ENCODE results near the gene FUNDC2. TPM values are rescaled to one million over a fixed set of nuclear protein-coding genes. Genes with fewer than 3 reads are reported as not detected.
"Not testable (repeated sequence)": the region's sequence is repeated elsewhere in the genome, so short reads cannot be mapped to it uniquely, and the experiment has no call there.

FUNDC2 gene
- polyA plus RNA-seq, 3 donors, result 42.7 to 166 (median 148) TPM

DNA sequence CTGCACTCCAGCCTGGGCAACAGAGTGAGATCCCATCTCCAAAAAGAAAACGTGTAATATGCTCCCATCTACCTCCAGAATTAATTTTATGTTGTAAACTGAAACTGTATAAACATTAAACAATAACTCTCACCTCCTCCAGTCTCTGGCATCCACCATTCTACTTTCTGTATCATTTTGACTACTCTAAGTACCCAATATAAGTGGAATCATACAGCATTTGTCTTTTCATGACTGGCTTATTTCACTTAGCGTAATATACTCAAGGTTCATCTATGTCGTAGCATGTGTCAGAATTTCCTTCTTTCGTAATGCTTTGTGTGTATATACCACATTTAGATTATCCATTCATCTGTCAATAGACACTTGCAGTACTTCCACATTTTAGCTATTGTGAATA lies 24.8 kb upstream of the FUNDC2 start:
- WGBS (ENCODE audit: insufficient coverage), result no CpG with 5 or more reads among the region's 4 CpGs

DNA sequence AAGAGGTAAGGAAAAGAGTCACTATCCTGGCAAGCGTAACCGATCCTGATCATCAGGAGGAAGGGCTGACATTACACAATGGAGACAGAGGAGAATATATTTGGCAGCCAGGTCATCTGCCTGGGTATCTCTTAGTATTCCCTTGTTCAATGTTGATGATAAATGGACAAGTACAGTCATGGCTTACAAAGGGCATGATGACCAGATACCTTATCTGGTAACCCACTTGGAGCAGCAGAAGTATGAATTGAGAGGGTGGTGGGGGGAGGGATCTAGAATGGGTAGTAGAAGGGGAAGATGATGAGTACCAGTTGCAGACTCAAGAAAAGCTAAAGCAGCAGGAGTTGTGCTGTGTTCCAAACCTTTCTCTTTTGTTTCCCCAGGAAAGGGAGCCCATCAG lies 21.5 kb upstream of the FUNDC2 start:
- WGBS (ENCODE audit: insufficient coverage), result no CpG with 5 or more reads among the region's 2 CpGs

More for the DNA sequence above, 24.8 kb upstream of the FUNDC2 start:
- TF ChIP-seq, protein P1, sequence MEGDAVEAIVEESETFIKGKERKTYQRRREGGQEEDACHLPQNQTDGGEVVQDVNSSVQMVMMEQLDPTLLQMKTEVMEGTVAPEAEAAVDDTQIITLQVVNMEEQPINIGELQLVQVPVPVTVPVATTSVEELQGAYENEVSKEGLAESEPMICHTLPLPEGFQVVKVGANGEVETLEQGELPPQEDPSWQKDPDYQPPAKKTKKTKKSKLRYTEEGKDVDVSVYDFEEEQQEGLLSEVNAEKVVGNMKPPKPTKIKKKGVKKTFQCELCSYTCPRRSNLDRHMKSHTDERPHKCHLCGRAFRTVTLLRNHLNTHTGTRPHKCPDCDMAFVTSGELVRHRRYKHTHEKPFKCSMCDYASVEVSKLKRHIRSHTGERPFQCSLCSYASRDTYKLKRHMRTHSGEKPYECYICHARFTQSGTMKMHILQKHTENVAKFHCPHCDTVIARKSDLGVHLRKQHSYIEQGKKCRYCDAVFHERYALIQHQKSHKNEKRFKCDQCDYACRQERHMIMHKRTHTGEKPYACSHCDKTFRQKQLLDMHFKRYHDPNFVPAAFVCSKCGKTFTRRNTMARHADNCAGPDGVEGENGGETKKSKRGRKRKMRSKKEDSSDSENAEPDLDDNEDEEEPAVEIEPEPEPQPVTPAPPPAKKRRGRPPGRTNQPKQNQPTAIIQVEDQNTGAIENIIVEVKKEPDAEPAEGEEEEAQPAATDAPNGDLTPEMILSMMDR (IDR thresholded peaks at IDR 0.05), result no peak
- no peak overlapping the region for H3K4me3 ChIP-seq (replicated peaks in 1 of 3; ENCODE audit: low read depth in 2 of 3, low read length in 3 of 3)
- intact Hi-C loops (cut with micrococcal nuclease), result no loop called here
- Mint-ChIP-seq H3K4me1 (peaks cover 1% of the 10 kb centered on the region), H3K4me3 (no peak overlapping the region), H3K9me3 (peaks cover 0 to 3% (median 0%) of the 10 kb centered on the region in 7 donors), H3K36me3 (no peaks in the 10 kb centered on the region), H3K27me3 (ENCODE audit: low read depth in 3 of 3) (no peaks in the 10 kb centered on the region), H3K27ac (peak overlapping the region in 1 of 7 donors; percentile 21)
- H3K4me2 ChIP-seq (replicated peaks; ENCODE audit: extremely low read depth, low read length, poor library complexity, severe bottlenecking), result no peak overlapping the region
- H3K79me2 ChIP-seq (ENCODE audit: insufficient read depth, low read length), result no peaks in the 10 kb centered on the region
- H4K20me1 ChIP-seq (ENCODE audit: insufficient read depth, low read length), result no peaks in the 10 kb centered on the region
- no peak overlapping the region for H3K9ac ChIP-seq (ENCODE audit: insufficient read depth, low read length, poor library complexity, severe bottlenecking)
- no peaks in the 10 kb centered on the region for H3K9me3 ChIP-seq (replicated peaks in 1 of 2; ENCODE audit: control insufficient read depth in 1 of 2, insufficient read depth in 1 of 2, low read length in 2 of 2)
- no peak overlapping the region for H3K27ac ChIP-seq (ENCODE audit: low read depth in 1 of 2, low read length in 2 of 2)
- no peaks in the 10 kb centered on the region for H3K36me3 ChIP-seq (replicated peaks in 1 of 2; ENCODE audit: control insufficient read depth in 1 of 2, insufficient read depth in 2 of 2, low read length in 2 of 2)
- H2AFZ ChIP-seq (ENCODE audit: insufficient read depth, low read depth, low read length, poor library complexity, severe bottlenecking), result no peak overlapping the region
- no peak for DNase-seq
- no peaks in the 10 kb centered on the region for H3K4me1 ChIP-seq (ENCODE audit: control insufficient read depth in 1 of 2, insufficient read depth in 2 of 2, low read length in 2 of 2)
- H3K27me3 ChIP-seq (ENCODE audit: control insufficient read depth in 2 of 2, insufficient read depth in 2 of 2, low read length in 2 of 2), result no peaks in the 10 kb centered on the region

DNA sequence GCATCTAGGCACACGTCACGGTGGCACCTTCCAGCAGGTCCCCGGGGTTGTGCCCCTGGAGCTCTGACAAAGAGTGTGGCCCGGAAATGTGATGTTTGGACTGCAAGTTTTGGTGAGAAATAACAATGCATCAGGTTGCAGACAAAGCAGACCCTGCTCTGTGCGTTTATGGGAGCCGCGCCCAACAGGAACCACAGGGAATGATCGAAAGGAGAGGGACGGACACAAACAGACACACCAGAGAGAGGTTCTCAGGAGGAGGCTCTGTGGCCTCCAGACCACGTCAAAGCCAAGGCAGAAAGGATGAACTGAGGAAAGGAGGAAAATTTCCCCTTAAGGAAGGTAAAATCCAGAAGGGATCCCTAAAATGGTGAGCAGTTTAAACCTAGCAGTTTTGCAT lies 20.3 kb upstream of the FUNDC2 start:
- H3K4me3 Mint-ChIP-seq, result not testable (repeated sequence)

More for the DNA sequence above, 21.5 kb upstream of the FUNDC2 start:
- no peaks in the 10 kb centered on the region for H4K20me1 ChIP-seq (ENCODE audit: insufficient read depth, low read length)
- DNase-seq, result no peak
- no peaks in the 10 kb centered on the region for H3K27me3 ChIP-seq (ENCODE audit: control insufficient read depth in 2 of 2, insufficient read depth in 2 of 2, low read length in 2 of 2)
- no peak overlapping the region for H3K4me2 ChIP-seq (replicated peaks; ENCODE audit: extremely low read depth, low read length, poor library complexity, severe bottlenecking)
- Mint-ChIP-seq H3K4me1 (peaks cover 1% of the 10 kb centered on the region), H3K27ac (no peak overlapping the region), H3K9me3 (peaks cover 0 to 5% (median 0%) of the 10 kb centered on the region in 7 donors), H3K27me3 (ENCODE audit: low read depth in 3 of 3) (no peaks in the 10 kb centered on the region), H3K4me3 (no peak overlapping the region), H3K36me3 (no peaks in the 10 kb centered on the region)
- H3K9me3 ChIP-seq (replicated peaks in 1 of 2; ENCODE audit: control insufficient read depth in 1 of 2, insufficient read depth in 1 of 2, low read length in 2 of 2), result no peaks in the 10 kb centered on the region
- no peak overlapping the region for H2AFZ ChIP-seq (ENCODE audit: insufficient read depth, low read depth, low read length, poor library complexity, severe bottlenecking)
- H3K4me3 ChIP-seq (replicated peaks in 1 of 3; ENCODE audit: low read depth in 2 of 3, low read length in 3 of 3), result no peak overlapping the region
- H3K79me2 ChIP-seq (ENCODE audit: insufficient read depth, low read length), result no peaks in the 10 kb centered on the region
- H3K9ac ChIP-seq (ENCODE audit: insufficient read depth, low read length, poor library complexity, severe bottlenecking), result no peak overlapping the region
- intact Hi-C loops (cut with micrococcal nuclease), result no loop called here
- no peaks in the 10 kb centered on the region for H3K4me1 ChIP-seq (ENCODE audit: control insufficient read depth in 1 of 2, insufficient read depth in 2 of 2, low read length in 2 of 2)
- no peak overlapping the region for H3K27ac ChIP-seq (ENCODE audit: low read depth in 1 of 2, low read length in 2 of 2)
- TF ChIP-seq, protein P1 (IDR thresholded peaks at IDR 0.05), result no peak
- H3K36me3 ChIP-seq (replicated peaks in 1 of 2; ENCODE audit: control insufficient read depth in 1 of 2, insufficient read depth in 2 of 2, low read length in 2 of 2), result no peaks in the 10 kb centered on the region

More for the DNA sequence above, 20.3 kb upstream of the FUNDC2 start:
- H3K27ac Mint-ChIP-seq; H2AFZ ChIP-seq (ENCODE audit: insufficient read depth, low read depth, low read length, poor library complexity, severe bottlenecking); H3K4me3 ChIP-seq (replicated peaks in 1 of 3; ENCODE audit: low read depth in 2 of 3, low read length in 3 of 3); H3K27ac ChIP-seq (ENCODE audit: low read depth in 1 of 2, low read length in 2 of 2); intact Hi-C loops (cut with micrococcal nuclease); H3K9me3 ChIP-seq (replicated peaks in 1 of 2; ENCODE audit: control insufficient read depth in 1 of 2, insufficient read depth in 1 of 2, low read length in 2 of 2); H3K27me3 ChIP-seq (ENCODE audit: control insufficient read depth in 2 of 2, insufficient read depth in 2 of 2, low read length in 2 of 2); DNase-seq; H3K4me1 ChIP-seq (ENCODE audit: control insufficient read depth in 1 of 2, insufficient read depth in 2 of 2, low read length in 2 of 2); H3K4me2 ChIP-seq (replicated peaks; ENCODE audit: extremely low read depth, low read length, poor library complexity, severe bottlenecking); H3K4me1 Mint-ChIP-seq; H3K9ac ChIP-seq (ENCODE audit: insufficient read depth, low read length, poor library complexity, severe bottlenecking); H3K36me3 Mint-ChIP-seq; H3K36me3 ChIP-seq (replicated peaks in 1 of 2; ENCODE audit: control insufficient read depth in 1 of 2, insufficient read depth in 2 of 2, low read length in 2 of 2); H3K79me2 ChIP-seq (ENCODE audit: insufficient read depth, low read length); H3K27me3 Mint-ChIP-seq (ENCODE audit: low read depth in 3 of 3); H3K9me3 Mint-ChIP-seq; H4K20me1 ChIP-seq (ENCODE audit: insufficient read depth, low read length): not testable (repeated sequence)
- WGBS (ENCODE audit: insufficient coverage), result no CpG with 5 or more reads among the region's 10 CpGs

All from CD14-positive monocyte (primary cell).